ENCODE data around the gene UBE2D3.
A peak's percentile ranks its signal among the peaks of the same experiment; 100 is the strongest.

Gene UBE2D3

DNA sequence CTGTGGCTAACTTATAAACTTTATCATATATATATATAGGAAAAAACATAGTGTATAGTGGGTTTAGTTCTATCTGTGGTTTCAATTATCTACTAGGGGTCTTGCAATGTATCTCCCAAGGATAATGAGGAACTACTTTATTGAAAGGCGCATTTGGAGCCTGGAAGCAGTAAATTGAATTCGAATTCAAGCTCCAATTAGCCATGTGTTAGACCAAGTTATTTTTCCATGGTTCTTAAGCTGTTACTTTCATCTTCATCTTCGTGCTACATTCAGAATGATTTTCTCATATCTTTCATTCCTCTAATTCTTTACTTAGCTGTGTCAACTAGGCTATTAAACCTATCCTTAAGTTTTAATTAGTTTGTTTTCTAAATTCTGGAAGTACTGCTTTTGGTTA lies 39.4 kb downstream of the UBE2D3 start:
- DNase-seq: no peak

DNA sequence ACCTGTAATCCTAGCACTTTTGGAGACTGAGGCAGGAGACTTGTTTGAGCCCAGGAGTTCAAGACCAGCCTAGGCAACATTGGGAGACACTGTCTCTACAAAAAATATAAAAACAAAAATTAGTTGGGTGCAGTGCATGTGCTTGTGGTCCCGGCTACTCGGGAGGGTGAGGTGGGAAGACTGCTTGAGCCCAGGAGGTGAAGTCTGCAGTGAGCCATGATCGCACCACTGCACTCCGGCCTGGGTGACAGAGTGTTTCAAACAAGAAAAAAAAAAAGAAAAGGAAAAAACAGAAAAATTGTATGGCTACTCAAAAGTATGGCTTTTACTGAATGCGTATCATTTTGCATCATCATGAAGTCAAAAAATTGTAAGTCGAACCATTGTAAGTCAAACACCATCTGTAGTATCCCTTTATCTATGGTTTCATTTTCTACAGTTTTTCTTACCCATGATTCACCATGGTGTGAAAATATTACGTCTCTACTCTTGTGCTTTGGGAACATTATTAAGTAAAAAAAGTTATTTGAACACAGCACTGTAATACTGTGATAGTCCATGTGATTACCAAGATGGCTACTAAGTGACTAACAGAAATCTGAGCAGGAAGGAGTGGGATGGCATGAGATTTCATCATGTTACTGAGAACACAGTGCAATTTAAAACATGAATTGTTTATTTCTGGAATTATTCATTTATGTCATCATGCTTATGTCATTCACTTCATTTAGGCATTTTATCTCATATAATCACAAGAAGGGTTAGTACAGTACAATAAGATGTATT lies 40.1 kb downstream of the UBE2D3 start:
- DNase-seq: no peak

DNA sequence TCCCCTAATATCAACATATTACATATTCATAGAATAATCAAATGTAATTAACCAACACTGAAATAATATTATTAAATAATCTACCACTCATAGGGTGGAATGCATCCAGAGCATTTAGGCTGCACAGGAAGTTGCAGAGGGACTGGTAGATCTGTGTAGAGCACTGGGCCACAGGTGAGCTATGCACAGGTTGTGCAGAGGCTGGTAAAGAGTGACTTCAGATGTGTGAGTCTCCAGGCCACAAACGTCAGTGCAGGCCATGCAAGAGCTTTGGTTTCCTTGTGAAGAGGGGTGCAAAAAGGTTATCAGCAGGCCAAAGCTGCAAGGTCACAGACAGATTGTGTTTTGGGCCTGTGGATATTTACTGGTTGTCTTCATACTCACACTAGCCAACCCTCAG lies 41.1 kb downstream of the UBE2D3 start:
- DNase-seq: no peak

DNA sequence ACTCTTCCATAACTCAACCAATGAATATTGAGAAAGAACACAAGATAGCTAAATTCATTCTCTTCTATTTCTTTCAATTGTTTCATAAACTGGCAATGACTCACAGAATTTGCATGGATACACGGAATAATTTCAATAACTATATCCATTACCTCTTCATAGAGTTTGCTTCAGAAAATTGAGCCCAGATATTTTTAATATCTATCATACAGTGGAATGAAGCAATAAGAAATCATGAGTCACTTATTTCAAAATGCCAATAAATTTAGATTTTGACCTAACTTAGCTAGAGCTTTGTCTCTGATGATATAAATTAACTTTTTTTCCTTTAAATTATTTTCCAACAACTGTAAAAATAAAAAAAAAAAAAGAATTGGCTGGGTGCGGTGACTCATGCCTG lies 44.3 kb downstream of the UBE2D3 start:
- DNase-seq: no peak

DNA sequence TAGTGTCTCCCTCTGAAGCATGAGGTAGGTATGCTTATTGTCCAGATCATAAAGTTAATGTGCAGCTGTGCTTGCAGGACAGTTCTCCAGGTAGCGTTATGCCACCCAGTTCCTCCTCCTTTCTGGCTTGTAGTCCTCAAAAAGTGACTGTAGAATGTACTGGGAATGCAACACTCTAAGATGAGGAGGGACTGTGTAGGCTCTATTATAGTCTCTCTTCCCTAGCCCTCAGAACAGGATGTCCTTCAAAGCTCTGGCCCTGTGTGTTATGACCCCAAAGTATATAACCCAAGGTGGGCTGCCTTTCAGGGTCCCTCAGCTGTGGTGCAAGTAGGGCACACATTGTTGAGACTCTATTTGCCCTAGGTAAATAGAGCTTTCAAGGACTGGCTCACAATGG lies 45.8 kb downstream of the UBE2D3 start:
- DNase-seq: no peak

DNA sequence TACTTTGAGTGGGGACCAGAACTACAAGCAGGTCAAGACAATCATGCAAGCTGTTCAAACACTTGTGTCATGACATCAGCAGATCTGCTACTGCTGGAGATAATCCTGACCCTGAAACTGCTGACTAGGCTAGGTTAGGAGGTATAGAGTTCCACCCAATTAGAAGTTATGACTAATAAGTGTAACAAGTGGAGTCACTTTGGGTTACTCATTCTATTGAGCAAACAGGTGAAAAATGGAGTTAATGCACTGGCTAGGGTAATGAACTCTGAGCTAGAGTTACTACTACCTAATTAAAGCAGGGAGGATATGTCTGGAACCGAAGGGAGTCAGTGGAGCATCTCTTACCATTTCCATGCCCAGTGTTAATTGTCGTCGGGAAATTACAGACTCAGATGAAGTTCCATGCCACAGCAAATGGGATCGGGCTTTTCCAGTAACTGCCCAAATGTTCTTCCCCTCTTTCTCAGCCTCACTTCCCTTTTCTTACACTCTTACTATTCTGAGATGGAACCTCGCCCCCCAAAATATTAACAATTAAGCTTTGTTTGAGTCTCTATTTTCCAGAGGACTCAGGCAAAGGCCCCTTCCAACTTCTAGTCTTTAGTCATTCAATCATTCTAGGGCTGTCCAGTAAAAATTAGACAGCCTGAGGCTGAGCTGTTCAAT lies 46.7 kb downstream of the UBE2D3 start:
- no peak for DNase-seq

DNA sequence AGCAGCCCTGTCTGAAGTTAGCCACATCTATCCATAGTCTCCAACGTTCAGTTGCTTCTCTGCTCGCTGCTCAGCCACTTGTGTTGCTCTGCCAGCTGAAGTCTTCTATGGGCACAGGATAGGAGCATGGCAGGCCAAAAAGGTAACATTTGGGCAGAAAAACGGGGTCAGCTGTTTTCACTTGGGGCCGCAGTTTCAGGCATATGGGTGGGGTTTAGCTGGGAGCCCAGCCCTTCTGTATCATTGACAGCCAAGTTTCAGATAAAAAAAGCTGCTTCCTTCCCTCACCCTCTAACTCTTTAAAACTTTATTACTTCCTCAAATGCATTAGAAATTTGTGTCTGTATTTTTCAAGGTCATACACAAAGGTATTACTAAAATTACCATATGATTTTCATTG lies 48.1 kb downstream of the UBE2D3 start:
- no peak for DNase-seq

DNA sequence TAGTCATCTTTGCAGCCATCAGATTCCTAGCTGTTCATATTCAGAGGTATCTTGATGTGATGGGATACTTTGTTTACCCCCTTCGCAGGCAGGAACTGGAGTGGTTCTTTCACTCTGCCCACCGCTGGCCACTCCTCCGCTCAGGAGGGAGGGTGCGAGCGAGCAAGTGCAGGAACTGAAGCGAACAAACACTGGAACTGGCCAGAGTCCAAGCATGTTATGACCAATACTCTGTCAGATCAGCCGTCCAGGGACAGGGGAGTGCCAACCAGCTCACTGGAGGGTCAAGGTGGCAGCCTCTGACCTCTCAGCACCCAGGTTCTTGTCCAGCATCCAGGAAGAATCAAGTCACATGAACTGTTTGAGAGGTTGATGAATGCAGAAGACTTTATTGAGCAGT lies 48.6 kb downstream of the UBE2D3 start:
- no peak for DNase-seq

DNA sequence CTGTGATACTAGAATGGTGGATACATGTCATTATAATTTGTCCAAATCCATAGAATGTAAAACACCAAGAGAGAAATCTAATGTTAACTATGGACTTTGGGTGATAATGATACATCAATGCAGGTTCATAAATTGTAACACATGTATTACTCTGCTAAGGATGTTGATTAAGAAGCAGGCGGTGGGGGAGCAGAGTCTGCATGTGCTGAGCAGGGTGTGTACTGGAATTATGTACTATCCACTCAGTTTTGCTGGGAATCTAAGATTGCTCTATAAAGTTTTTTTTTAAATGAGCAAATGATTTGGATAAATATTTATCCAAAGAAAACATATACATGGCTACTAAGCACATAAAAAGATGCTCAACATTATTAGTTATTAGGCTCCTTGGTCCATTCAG lies 51.5 kb downstream of the UBE2D3 start:
- DNase-seq: no peak

DNA sequence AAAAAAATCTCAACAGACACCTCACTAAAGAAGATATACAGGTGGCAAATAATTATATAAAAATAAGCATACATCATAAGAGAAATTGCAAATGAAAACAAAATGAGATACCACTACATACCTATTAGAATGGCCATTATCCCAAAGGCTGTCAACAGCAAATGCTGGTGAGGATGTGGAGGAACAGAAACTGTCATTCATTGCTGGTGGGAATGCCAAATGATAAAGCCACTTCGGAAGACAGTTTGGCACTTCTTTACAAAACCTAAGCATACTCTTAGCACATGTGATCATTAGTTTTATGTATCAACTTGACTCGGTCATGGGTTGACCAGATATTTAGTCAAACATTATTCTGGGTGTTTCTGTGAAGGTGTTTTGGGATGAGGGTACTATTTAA lies 53.1 kb downstream of the UBE2D3 start:
- DNase-seq: no peak

DNA sequence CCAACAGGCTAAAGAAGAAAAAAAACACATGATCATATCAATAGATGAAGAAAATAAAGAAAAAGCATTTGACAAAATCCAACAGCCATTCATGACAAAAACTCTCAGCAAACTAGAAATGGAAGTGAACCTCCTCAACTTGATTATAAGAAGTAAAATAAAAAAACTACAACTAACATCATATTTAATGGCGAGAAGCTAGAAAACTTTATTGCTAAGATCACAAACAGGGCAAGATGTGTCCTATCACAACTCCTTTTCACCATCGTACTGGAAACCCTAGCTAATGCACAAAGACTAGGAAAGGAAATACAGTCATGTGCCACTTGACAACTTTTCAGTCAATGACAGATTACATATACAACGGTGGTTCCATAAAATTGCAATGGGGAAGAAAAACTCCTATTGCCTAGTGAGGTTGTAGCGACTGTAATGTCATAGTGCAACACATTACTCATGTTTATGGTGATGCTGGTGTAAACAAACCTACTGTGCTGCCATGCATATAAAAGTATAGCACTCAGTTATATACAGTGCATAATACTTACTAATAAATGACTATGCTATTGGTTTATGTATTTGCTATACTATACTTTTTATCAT lies 54.5 kb downstream of the UBE2D3 start:
- no peak for DNase-seq

DNA sequence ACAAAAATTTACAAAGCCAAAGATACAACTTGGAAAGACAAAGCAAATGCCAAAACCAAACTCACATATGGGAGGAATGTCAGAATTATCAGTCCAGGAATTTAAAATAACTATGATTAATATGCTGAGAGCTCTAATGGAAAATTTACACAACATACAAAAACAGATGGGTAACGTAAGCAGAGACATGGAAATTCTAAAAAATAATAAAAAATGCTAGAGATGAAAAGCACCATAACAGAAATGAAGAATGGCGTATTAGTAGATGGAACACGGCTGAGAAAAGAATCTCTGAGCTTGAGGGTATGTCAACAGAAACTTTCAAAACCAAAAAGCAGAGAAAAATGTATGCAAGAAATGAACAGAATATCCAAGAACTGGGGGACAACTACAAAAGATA lies 62.5 kb downstream of the UBE2D3 start:
- DNase-seq: no peak

DNA sequence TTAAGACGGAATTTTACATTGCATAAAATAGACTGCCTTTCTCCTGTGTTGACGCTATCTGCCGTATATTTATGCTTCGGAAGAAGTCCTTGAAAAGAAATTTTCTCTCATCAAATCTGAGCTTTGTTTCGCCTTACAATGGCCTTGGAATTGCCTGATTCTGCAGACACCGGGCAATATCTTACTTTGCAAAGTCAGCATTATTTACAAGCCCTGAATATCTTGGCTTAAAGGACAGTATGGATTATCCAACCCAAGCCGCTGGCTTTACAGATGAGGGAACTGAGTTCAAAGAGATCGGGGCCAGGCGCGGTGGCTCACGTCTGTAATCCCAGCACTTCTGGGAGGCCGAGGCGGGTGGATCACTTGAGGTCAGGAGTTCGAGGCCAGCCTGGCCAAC lies 65.4 kb downstream of the UBE2D3 start:
- DNase-seq: no peak

DNA sequence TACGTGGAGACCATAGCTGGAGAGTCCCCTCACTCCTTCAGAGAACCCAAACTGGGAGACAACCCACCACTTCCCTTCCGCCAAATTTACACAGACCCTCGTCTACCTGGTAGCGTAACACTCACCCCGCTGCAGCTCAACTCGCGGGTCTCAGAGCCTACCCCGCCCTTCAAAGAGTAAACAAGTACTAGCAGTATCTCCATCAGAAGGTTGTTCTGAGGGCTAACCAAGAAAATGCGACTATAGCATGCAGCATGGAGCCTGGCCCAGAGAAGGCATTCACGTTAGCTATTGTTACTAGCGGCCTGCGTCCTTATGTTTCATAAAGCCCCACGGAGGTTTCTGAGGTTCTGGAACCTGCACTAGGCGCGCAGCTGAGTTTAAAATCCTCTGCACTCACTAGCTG lies 66.1 kb downstream of the UBE2D3 start:
- DNase-seq: no peak

DNA sequence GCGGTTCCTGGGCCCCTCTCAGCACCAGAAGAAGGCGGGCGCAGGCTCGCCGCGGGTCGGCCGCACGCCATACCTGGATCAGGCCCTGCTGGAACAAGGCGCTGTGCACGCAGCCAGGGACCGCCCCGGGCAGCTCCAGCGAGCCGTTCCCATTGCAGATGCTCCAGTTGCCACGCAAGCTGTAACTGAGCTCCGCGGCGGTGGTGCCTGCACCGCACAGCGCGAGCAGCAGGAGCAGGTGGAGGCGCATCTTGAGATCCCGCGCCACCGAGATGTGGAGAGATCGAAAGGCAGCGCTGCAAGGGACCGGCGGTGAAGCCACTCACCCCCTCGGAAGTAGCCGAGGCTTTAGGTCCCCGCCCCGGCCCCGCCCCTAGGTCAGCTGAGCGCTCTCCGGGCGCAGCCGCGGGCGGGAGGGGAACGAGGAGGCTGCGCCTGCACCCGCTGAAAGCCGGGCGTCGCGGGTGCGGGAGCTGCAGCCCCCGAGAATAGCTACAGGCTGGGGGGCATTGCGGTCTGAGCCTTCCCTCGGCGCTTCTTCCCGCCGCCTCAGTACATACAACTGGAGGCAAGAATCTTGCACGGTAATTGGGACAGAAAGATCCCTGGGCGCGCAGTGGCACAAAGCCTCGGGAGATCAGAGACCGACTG lies 66.6 kb downstream of the UBE2D3 start, which contains the start of gene MANBA:
MANBA (minus strand) TSS at position 324 of the 651 bp plus-strand sequence; CDS start at position 250, 74 bp downstream.
- DNase-seq: peak; percentile 16

DNA sequence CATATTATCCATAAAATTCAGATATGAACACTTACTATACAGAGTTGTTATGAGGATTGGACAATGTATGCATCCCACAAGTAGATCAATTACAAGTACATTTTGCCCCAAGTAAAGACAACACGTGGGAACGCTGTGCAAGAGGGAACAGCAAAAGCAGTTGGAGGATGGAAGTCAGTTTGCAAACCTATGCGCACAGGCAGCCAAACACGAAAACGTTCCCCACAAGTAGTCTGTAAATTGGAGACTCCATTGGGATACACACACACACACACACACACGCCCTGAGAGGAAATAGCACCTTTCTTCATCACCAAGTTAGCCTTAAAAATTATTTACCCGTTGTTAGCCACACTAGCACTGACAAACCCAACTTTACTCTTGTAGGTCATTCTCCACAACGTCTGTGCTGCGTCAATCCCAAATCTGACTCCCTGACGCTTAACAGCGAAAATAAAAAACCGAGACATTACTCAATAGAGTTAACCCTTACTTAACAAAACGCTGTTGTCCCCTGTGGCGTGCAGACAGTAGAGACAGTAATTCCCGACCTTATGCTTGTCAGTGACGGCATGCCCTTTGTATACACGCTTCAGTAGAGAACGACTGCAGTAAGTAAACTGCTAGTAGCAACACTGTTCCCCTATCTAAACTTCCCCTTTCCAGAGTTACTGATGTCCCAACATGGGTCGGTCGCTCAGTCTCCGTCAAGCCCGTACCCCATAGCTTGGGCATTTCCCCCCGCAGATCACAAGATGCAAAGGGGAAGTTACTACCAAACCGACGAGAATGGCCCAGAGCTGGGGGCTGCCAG lies 67.3 kb downstream of the UBE2D3 start:
- peak; percentile 96 for DNase-seq

DNA sequence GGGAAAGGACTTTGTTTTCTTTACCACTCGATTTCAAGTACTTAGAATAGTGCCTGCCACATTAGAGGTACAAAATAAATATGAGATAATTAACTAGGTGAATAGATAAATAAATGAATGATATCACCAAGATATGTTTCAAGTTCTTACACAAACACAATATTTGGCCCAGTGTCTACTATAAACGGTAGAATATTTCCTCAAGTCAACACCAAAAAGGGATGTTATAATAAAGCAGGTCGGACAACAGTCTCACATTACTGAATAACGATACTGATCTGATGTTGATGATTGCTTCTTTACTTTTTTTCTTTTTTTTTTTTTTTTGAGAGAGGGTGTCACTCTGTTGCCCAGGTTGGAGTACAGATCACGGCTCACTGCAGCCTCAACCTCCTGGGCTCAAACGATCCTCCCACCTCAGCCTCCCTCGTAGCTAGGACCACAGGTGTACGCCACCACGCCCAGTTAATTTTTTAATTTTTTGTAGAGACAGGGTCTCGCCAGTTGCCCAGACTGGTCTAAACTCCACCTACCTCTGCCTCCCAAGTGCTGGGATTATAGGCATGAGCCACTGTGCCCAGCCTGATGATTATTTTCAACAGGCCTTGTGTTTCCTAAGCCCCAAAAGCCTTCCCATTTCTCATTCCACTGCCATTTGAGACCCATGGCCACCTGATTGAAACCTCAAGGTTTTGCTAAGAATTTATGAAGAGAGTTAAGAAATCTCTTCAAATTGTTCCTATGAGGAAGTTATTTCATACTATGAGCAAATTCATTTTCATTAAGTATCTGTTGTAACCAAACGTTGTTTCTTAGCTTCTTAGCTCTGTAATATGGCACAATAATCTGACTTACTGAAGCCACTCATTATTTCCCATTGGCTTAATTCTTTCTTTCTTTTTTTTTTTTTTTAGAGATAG lies 68.8 kb downstream of the UBE2D3 start:
- no peak for DNase-seq

DNA sequence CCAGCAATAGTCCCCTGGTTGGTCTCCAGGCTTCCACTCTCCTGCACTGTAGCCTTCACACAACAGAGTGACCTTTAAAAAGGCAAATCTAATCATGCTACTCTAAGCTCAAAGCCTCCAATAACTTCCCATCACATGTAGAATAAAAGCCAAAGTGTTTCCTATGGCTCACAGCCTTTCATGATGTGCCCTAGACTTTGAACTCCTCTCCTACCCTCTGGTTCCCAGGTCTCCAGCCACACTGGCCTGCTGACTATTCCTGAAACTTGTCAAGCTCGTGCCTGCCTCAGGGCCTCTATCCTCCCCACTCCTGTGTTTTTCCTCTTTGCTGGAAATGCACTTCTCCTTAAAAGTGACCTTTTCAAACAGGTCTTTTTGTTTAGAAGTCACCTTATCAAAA lies 69.7 kb downstream of the UBE2D3 start:
- DNase-seq: no peak

DNA sequence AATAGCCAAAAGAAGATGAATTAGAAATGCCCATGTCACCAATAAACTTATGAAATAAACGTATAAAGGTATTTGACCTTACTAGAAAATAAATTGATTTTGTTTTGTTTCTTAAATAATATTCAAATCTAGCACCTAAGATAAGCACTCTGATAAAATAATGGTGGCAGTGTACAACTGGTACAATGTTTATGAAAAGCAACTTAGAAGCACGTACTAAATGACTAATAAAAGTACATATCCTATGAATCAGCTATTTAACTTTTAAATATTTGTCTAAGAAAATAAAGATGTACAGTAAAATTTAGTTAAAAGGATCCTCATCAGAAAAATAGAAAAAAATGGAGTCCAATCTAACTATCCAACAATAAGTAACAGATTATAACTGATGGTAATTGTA lies 73.3 kb downstream of the UBE2D3 start:
- no peak for DNase-seq

DNA sequence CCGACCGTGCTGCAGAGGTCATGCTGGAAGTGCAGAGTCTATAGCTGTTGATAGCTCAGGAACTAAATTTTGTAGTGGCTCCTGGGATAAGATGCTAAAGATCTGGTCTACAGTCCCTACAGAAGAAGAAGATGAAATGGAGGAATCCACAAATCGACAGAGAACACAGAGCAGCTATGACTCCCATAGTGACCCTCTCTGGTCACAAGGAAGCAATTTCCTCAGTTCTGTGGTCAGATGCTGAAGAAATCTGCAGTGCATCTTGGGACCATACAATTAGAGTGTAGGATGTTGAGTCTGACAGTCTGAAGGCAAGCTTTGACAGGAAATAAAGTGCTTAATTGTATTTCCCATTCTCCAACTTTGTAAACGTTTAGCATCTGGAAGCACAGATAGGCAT lies 75.4 kb downstream of the UBE2D3 start:
- no peak for DNase-seq
